Measurements from ENCODE around the gene FMN2. TPM values are rescaled to one million over a fixed set of nuclear protein-coding genes. Genes with fewer than 3 reads are reported as not detected.

Gene FMN2
- total and polyA plus RNA-seq, 2 experiments from 2014 or later = 0.97 TPM; not detected in 1

DNA sequence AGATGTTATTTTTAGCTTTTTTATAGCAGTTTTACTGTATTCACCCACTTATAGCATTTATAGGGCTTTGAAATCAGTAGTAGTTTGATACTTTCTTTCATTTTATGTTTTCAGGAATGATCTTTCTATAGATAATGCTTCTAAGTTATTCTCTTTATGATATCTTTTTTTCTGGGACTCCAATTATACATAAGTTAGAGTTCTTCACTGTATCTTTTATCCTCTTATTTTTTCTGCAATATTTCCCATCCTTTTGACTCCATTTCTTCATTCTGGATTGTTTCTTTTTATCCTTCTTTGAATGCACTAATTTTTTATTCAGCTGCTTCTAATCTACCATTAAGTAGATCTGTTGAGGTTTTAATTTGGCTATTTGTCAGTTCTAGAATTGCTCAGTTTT lies 73.1 kb downstream of the FMN2 start:
- Histone ChIP-seq H4K20me1 (ENCODE audit: insufficient read depth, poor library complexity, severe bottlenecking) (no peaks in the 10 kb centered on the region), H3K4me2 (no peak overlapping the region), H3K4me1 (ENCODE audit: insufficient read depth) (no peaks in the 10 kb centered on the region), H3K27ac (no peak overlapping the region), H3K36me3 (replicated peaks; ENCODE audit: insufficient read depth, low read depth) (no peaks in the 10 kb centered on the region), H3K9me3 (ENCODE audit: low read depth) (peaks cover 4% of the 10 kb centered on the region), H3K27me3 (no peaks in the 10 kb centered on the region), H3K4me3 (no peak overlapping the region), H2AFZ (no peak overlapping the region), H3K79me2 (no peaks in the 10 kb centered on the region), H3K9me2 (replicated peaks; ENCODE audit: insufficient read depth) (no peaks in the 10 kb centered on the region)
- no peak for TF ChIP-seq EZH2phosphoT487 (IDR thresholded peaks at IDR 0.05; ENCODE audit: low read depth, severe bottlenecking, unreplicated experiment)
- TF ChIP-seq, protein P1, sequence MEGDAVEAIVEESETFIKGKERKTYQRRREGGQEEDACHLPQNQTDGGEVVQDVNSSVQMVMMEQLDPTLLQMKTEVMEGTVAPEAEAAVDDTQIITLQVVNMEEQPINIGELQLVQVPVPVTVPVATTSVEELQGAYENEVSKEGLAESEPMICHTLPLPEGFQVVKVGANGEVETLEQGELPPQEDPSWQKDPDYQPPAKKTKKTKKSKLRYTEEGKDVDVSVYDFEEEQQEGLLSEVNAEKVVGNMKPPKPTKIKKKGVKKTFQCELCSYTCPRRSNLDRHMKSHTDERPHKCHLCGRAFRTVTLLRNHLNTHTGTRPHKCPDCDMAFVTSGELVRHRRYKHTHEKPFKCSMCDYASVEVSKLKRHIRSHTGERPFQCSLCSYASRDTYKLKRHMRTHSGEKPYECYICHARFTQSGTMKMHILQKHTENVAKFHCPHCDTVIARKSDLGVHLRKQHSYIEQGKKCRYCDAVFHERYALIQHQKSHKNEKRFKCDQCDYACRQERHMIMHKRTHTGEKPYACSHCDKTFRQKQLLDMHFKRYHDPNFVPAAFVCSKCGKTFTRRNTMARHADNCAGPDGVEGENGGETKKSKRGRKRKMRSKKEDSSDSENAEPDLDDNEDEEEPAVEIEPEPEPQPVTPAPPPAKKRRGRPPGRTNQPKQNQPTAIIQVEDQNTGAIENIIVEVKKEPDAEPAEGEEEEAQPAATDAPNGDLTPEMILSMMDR (IDR thresholded peaks at IDR 0.05; ENCODE audit: poor library complexity) = no peak
- TF ChIP-seq EZH2 (IDR thresholded peaks at IDR 0.05; ENCODE audit: borderline replicate concordance) = no peak
- DNase-seq (ENCODE audit: low spot score) = no peak

DNA sequence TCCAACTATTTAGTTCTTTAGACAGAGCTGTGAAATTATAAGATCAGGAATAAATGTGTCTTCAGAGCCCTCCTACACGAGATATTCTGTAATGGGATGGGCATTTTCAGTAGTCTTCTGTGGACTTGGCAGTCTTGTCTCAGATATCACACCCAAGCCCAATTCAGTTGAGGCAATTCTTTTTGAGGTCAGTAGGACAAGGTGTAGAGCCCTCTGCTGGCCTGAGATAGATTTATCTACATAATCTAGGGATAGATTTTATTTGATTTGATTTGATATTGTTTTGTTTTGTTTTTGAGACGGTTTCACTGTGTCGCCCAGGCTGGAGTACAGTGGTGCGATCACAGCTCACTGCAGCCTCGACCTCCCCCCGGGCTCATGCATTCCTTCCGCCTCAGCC lies 77.5 kb downstream of the FMN2 start:
- Histone ChIP-seq H3K9me3 (ENCODE audit: low read depth) (peaks cover 3% of the 10 kb centered on the region), H3K36me3 (replicated peaks; ENCODE audit: insufficient read depth, low read depth) (no peaks in the 10 kb centered on the region), H3K4me1 (ENCODE audit: insufficient read depth) (no peaks in the 10 kb centered on the region), H3K4me2 (no peak overlapping the region), H3K27me3 (no peaks in the 10 kb centered on the region), H3K4me3 (no peak overlapping the region), H3K79me2 (no peaks in the 10 kb centered on the region), H4K20me1 (ENCODE audit: insufficient read depth, poor library complexity, severe bottlenecking) (no peaks in the 10 kb centered on the region), H3K9me2 (replicated peaks; ENCODE audit: insufficient read depth) (no peaks in the 10 kb centered on the region), H3K27ac (no peak overlapping the region), H2AFZ (no peak overlapping the region)
- DNase-seq (ENCODE audit: low spot score) = no peak
- TF ChIP-seq, protein P1 (IDR thresholded peaks at IDR 0.05; ENCODE audit: poor library complexity) = peak; percentile 15
- no peak for TF ChIP-seq EZH2 (IDR thresholded peaks at IDR 0.05; ENCODE audit: borderline replicate concordance)
- WGBS (ENCODE audit: low lambda C conversion rate, missing lambda C conversion rate) = 87% methylated on average over 7 of the region's 7 CpGs

DNA sequence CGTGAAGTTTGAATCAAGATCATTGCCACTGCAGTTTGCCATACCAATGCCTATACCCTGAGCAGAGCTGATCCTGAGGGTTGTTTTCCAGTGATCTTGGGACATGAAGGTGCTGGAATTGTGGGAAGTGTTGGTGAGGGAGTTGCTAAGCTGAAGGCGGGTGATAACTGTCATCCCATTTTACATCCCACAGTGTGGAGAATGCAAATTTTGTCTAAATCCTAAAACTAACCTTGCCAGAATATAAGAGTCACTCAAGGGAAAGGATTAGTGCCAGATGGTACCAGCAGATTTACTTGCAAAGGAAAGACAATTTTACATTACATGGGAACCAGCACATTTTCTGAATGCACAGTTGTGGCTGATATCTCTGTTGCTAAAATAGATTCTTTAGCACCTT lies 78.6 kb downstream of the FMN2 start:
- Histone ChIP-seq H3K9me3 (ENCODE audit: low read depth) (no peaks in the 10 kb centered on the region), H3K36me3 (replicated peaks; ENCODE audit: insufficient read depth, low read depth) (no peaks in the 10 kb centered on the region), H2AFZ (no peak overlapping the region), H3K4me3 (no peak overlapping the region), H3K4me1 (ENCODE audit: insufficient read depth) (no peaks in the 10 kb centered on the region), H3K79me2 (no peaks in the 10 kb centered on the region), H4K20me1 (ENCODE audit: insufficient read depth, poor library complexity, severe bottlenecking) (no peaks in the 10 kb centered on the region), H3K9me2 (replicated peaks; ENCODE audit: insufficient read depth) (no peaks in the 10 kb centered on the region), H3K4me2 (no peak overlapping the region), H3K27ac (no peak overlapping the region), H3K27me3 (no peaks in the 10 kb centered on the region)
- no peak for DNase-seq (ENCODE audit: low spot score)
- TF ChIP-seq EZH2phosphoT487 (IDR thresholded peaks at IDR 0.05; ENCODE audit: low read depth, severe bottlenecking, unreplicated experiment) (no peak), EZH2 (IDR thresholded peaks at IDR 0.05; ENCODE audit: borderline replicate concordance) (no peak)
- TF ChIP-seq, protein P1 (IDR thresholded peaks at IDR 0.05; ENCODE audit: poor library complexity) = no peak
- 96% methylated on average over 2 of the region's 2 CpGs for WGBS (ENCODE audit: low lambda C conversion rate, missing lambda C conversion rate)

DNA sequence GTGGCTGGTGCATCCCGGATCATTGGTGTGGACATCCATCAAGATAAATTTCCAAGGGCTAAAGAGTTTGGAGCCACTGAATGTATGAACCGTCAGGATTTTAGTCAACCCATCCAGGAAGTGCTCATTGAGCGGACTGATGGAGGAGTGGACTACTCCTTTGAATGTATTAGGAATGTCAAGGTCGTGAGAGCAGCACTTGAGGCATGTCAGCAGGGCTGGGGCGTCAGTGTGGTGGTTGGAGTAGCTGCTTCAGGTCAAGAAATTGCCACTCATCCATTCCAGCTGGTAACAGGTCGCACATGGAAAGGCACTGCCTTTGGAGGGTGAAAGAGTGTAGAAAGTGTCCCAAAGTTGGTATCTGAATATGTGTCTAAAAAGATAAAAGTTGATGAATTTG lies 79.1 kb downstream of the FMN2 start:
- Histone ChIP-seq H3K4me1 (ENCODE audit: insufficient read depth) (no peaks in the 10 kb centered on the region), H3K4me3 (no peak overlapping the region), H2AFZ (no peak overlapping the region), H3K27ac (no peak overlapping the region), H3K4me2 (no peak overlapping the region), H3K36me3 (replicated peaks; ENCODE audit: insufficient read depth, low read depth) (no peaks in the 10 kb centered on the region), H3K79me2 (no peaks in the 10 kb centered on the region), H4K20me1 (ENCODE audit: insufficient read depth, poor library complexity, severe bottlenecking) (no peaks in the 10 kb centered on the region), H3K9me2 (replicated peaks; ENCODE audit: insufficient read depth) (no peaks in the 10 kb centered on the region), H3K9me3 (ENCODE audit: low read depth) (no peaks in the 10 kb centered on the region), H3K27me3 (no peaks in the 10 kb centered on the region)
- TF ChIP-seq, protein P1 (IDR thresholded peaks at IDR 0.05; ENCODE audit: poor library complexity) = no peak
- TF ChIP-seq EZH2 (IDR thresholded peaks at IDR 0.05; ENCODE audit: borderline replicate concordance) = no peak
- no peak for TF ChIP-seq EZH2phosphoT487 (IDR thresholded peaks at IDR 0.05; ENCODE audit: low read depth, severe bottlenecking, unreplicated experiment)
- 85% methylated on average over 6 of the region's 6 CpGs for WGBS (ENCODE audit: low lambda C conversion rate, missing lambda C conversion rate)
- DNase-seq (ENCODE audit: low spot score) = no peak
